SK-N-SH treated with all-trans-retinoic acid at 6 μM for 48 hours (cell line): ENCODE measurements around the gene KIF12.

Experiments
- ATAC-seq: fragments of 200-7000 bp; cut with Tn5 transposase; 3 replicates; pipeline ENCODE4 v1.9.1; 2020; ENCODE audit warnings: mild to moderate bottlenecking, moderate library complexity
- ARNTL ChIP-seq: fragments of 450-650 bp; formaldehyde crosslinking; IDR thresholded peaks from 2 replicates; pipeline ENCODE4 v1.5.0; 2020; ENCODE audit warnings: low read depth, mild to moderate bottlenecking, moderate library complexity, borderline replicate concordance
- BACH2 ChIP-seq: fragments of 250-450 bp; sonication (Bioruptor Pico); IDR thresholded peaks from 2 replicates; pipeline ENCODE4 v1.9.0; 2021; ENCODE audit warnings: mild to moderate bottlenecking, borderline replicate concordance
- CSDC2 ChIP-seq: fragments of 250-450 bp; sonication (Bioruptor Pico); IDR thresholded peaks from 2 replicates; pipeline ENCODE4 v1.5.0; 2020; ENCODE audit warnings: mild to moderate bottlenecking, moderate library complexity
- GLIS3 ChIP-seq: fragments of 250-450 bp; sonication (Bioruptor Pico); IDR thresholded peaks from 2 replicates; pipeline ENCODE4 v1.5.0; 2020; ENCODE audit warnings: mild to moderate bottlenecking, moderate library complexity
- ISL1 ChIP-seq: fragments of 250-450 bp; sonication (Bioruptor Pico); IDR thresholded peaks from 2 replicates; pipeline ENCODE4 v2.1.2; 2022; ENCODE audit warnings: mild to moderate bottlenecking, moderate library complexity
- OSR1 ChIP-seq: fragments of 250-450 bp; sonication (Bioruptor Pico); IDR thresholded peaks from 2 replicates; pipeline ENCODE4 v1.8.0; 2022; ENCODE audit warnings: moderate library complexity, mild to moderate bottlenecking, inconsistent platforms
- PATZ1 ChIP-seq: fragments of 250-450 bp; sonication (Bioruptor Pico); IDR thresholded peaks from 2 replicates; pipeline ENCODE4 v1.8.0; 2020; ENCODE audit warnings: mild to moderate bottlenecking, moderate library complexity, borderline replicate concordance
- POU6F1 ChIP-seq: fragments of 250-450 bp; sonication (Bioruptor Pico); IDR thresholded peaks from 2 replicates; pipeline ENCODE4 v1.8.0; 2021; ENCODE audit warnings: low read depth, mild to moderate bottlenecking, moderate library complexity, borderline replicate concordance
- PPARA ChIP-seq: fragments of 250-450 bp; sonication (Bioruptor Pico); IDR thresholded peaks from 2 replicates; pipeline ENCODE4 v1.5.0; 2020; ENCODE audit warnings: mild to moderate bottlenecking, borderline replicate concordance
- RARB ChIP-seq: fragments of 250-450 bp; sonication (Bioruptor Pico); IDR thresholded peaks from 2 replicates; pipeline ENCODE4 v1.8.0; 2021; ENCODE audit warnings: mild to moderate bottlenecking, moderate library complexity
- SNAI2 ChIP-seq: fragments of 250-450 bp; sonication (Bioruptor Pico); IDR thresholded peaks from 2 replicates; pipeline ENCODE4 v1.5.0; 2020; ENCODE audit warnings: mild to moderate bottlenecking, moderate library complexity
- TCF4 ChIP-seq: fragments of 250-450 bp; sonication (Bioruptor Pico); IDR thresholded peaks from 2 replicates; pipeline ENCODE4 v1.8.0; 2021; ENCODE audit warnings: mild to moderate bottlenecking, moderate library complexity, borderline replicate concordance
- TSHZ2 ChIP-seq: fragments of 250-450 bp; sonication (Bioruptor Pico); IDR thresholded peaks from 2 replicates; pipeline ENCODE4 v1.5.0; 2020; ENCODE audit warnings: mild to moderate bottlenecking, moderate library complexity
- ZC3H10 ChIP-seq: fragments of 250-450 bp; sonication (Bioruptor Pico); IDR thresholded peaks from 2 replicates; pipeline ENCODE4 v1.5.1; 2021; ENCODE audit warnings: mild to moderate bottlenecking, moderate library complexity
- ZFP3 ChIP-seq: fragments of 250-450 bp; sonication (Bioruptor Pico); IDR thresholded peaks from 2 replicates; pipeline ENCODE4 v1.5.0; 2020; ENCODE audit warnings: mild to moderate bottlenecking, moderate library complexity
- ZFP30 ChIP-seq: fragments of 450-650 bp; formaldehyde crosslinking; IDR thresholded peaks from 2 replicates; pipeline ENCODE4 v1.5.0; 2022; ENCODE audit warnings: mild to moderate bottlenecking, moderate library complexity
- ZNF565 ChIP-seq: fragments of 450-650 bp; formaldehyde crosslinking; conservative IDR thresholded peaks from 2 replicates; pipeline ENCODE4 v1.5.0; 2020; ENCODE audit warnings: low read depth, mild to moderate bottlenecking, moderate library complexity
- ZNF70 ChIP-seq: fragments of 450-650 bp; formaldehyde crosslinking; IDR thresholded peaks from 2 replicates; pipeline ENCODE4 v1.5.0; 2020; ENCODE audit warnings: mild to moderate bottlenecking, moderate library complexity
- ZNF8 ChIP-seq: fragments of 450-650 bp; formaldehyde crosslinking; IDR thresholded peaks from 2 replicates; pipeline ENCODE4 v1.5.0; 2020; ENCODE audit warnings: mild to moderate bottlenecking, moderate library complexity
- TF ChIP-seq, protein P1 (sequence below): fragments of 250-450 bp; sonication (Bioruptor Pico); IDR thresholded peaks from 2 replicates; pipeline ENCODE4 v1.5.1; 2021; ENCODE audit warnings: mild to moderate bottlenecking, moderate library complexity

The KIF12 gene

GRCh38 chr9:114090798-114091197 lies 8.3 kb downstream of the KIF12 start:
- TF ChIP-seq ZNF565 (CRISPR knock-in tag) (no peak), OSR1 (no peak), ZC3H10 (CRISPR knock-in tag) (no peak), GLIS3 (no peak), PPARA (CRISPR knock-in tag) (no peak), ZNF8 (no peak), ISL1 (CRISPR knock-in tag) (no peak), PATZ1 (CRISPR knock-in tag) (no peak), TSHZ2 (CRISPR knock-in tag) (no peak), CSDC2 (CRISPR knock-in tag) (no peak), TCF4 (no peak), ARNTL (no peak), SNAI2 (CRISPR knock-in tag) (no peak), RARB (CRISPR knock-in tag) (no peak), ZFP3 (CRISPR knock-in tag) (no peak), ZNF70 (CRISPR knock-in tag) (no peak), POU6F1 (CRISPR knock-in tag) (no peak), ZFP30 (CRISPR knock-in tag) (no peak)
- TF ChIP-seq, protein P1, sequence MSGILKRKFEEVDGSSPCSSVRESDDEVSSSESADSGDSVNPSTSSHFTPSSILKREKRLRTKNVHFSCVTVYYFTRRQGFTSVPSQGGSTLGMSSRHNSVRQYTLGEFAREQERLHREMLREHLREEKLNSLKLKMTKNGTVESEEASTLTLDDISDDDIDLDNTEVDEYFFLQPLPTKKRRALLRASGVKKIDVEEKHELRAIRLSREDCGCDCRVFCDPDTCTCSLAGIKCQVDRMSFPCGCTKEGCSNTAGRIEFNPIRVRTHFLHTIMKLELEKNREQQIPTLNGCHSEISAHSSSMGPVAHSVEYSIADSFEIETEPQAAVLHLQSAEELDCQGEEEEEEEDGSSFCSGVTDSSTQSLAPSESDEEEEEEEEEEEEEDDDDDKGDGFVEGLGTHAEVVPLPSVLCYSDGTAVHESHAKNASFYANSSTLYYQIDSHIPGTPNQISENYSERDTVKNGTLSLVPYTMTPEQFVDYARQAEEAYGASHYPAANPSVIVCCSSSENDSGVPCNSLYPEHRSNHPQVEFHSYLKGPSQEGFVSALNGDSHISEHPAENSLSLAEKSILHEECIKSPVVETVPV (CRISPR knock-in tag): no peak
- ATAC-seq: no peak

DNA sequence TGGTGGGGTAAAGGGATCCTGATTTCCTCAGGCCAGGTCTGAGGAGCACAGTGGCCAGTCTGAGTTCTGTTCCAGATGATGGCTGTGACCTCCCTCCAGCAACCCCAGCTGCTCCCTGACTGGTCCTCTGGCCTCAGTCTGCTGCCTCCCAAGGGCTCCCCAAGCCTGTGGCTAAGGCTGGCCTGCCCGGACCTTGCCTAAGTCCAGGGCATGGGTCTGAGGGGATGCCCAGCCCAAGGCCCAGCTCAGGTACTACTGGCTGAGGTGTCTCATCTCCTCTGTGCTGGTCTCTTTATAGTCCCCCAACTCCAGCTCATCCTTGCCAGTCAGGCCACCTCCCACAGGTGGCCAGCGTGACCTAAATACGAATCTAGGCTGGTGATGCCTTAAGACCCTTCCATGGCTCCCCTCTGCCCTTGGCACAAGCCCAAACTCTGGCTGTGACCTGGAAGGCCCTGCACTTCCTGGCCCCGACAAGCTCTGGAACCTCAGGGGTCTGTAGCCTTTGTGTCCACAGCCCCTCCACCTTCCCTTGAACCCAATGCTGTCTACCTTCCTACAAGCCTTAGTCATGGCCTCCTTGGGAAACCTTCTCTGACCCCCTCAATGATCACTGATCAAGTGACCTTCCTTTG lies 9.8 kb downstream of the KIF12 start:
- TF ChIP-seq BACH2 (CRISPR knock-in tag) (no peak), ZNF8 (no peak), ZNF565 (CRISPR knock-in tag) (no peak), ZC3H10 (CRISPR knock-in tag) (no peak)
- TF ChIP-seq, protein P1 (CRISPR knock-in tag): no peak
- TF ChIP-seq, all 23 proteins: peak for 0
- no peak for ATAC-seq

GRCh38 chr9:114088571-114089170 lies 10.4 kb downstream of the KIF12 start:
- no peak for ATAC-seq

More at GRCh38 chr9:114088571-114089170, 10.4 kb downstream of the KIF12 start:
- TF ChIP-seq CSDC2 (CRISPR knock-in tag) (no peak), ISL1 (CRISPR knock-in tag) (no peak), PATZ1 (CRISPR knock-in tag) (no peak), ZFP30 (CRISPR knock-in tag) (no peak), SNAI2 (CRISPR knock-in tag) (no peak), ZC3H10 (CRISPR knock-in tag) (no peak), POU6F1 (CRISPR knock-in tag) (no peak), ZFP3 (CRISPR knock-in tag) (no peak), OSR1 (no peak), TSHZ2 (CRISPR knock-in tag) (no peak)
